Inferior parietal cortex (tissue), 1 donor: Measurements from ENCODE around the gene DCAF11.
"Not testable (repeated sequence)": the region's sequence is repeated elsewhere in the genome, so short reads cannot be mapped to it uniquely, and the experiment has no call there.

ENCODE experiments used
- DNase-seq: peaks from one replicate; pipeline ENCODE4 v3.0.0-alpha.2; 2016; ENCODE audit errors: extremely low spot score

The DCAF11 gene

DNA sequence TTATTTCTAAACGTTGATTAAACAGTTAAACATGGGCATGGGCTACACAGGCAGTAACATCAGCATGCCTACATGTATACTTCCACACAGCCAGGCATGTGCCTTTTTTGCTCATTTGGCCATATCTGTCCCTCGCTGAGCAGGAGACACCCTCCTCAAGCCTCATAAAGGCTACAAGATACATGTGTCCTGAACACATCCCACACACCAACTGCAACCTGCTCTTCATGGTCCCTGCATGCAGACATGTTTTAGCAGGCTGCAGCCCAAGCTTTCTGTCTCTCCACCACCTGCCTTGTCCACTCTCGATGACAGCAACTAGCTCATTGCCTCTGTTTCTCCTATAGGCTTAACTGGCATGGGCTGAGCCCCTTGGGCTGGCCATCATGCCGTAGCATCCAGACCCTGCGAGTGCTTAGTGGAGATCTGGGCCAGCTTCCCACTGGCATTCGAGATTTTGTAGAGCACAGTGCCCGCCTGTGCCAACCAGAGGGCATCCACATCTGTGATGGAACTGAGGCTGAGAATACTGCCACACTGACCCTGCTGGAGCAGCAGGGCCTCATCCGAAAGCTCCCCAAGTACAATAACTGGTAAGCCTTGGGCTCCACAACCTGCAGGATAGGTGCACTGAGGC is 17.9 kb upstream of the DCAF11 start:
- no peak for DNase-seq

DNA sequence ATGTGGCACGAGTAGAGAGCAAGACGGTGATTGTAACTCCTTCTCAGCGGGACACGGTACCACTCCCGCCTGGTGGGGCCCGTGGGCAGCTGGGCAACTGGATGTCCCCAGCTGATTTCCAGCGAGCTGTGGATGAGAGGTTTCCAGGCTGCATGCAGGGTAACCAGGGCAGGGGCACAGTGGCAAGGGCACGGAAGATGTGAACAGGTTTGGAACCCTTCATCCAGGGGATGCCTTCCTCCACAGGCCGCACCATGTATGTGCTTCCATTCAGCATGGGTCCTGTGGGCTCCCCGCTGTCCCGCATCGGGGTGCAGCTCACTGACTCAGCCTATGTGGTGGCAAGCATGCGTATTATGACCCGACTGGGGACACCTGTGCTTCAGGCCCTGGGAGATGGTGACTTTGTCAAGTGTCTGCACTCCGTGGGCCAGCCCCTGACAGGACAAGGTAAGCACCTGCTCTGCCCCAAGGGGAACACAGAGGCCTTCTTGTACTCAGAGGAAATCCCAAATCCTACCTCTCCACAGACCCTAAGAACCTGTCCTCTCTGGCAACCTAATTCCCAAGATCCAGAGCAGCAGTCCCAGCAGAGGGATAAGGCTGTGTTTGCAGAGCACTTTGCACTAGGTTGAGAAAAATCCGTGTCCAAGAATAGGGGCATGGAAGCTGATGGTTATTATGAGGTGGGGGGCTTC is 16.2 kb upstream of the DCAF11 start:
- DNase-seq: no peak

DNA sequence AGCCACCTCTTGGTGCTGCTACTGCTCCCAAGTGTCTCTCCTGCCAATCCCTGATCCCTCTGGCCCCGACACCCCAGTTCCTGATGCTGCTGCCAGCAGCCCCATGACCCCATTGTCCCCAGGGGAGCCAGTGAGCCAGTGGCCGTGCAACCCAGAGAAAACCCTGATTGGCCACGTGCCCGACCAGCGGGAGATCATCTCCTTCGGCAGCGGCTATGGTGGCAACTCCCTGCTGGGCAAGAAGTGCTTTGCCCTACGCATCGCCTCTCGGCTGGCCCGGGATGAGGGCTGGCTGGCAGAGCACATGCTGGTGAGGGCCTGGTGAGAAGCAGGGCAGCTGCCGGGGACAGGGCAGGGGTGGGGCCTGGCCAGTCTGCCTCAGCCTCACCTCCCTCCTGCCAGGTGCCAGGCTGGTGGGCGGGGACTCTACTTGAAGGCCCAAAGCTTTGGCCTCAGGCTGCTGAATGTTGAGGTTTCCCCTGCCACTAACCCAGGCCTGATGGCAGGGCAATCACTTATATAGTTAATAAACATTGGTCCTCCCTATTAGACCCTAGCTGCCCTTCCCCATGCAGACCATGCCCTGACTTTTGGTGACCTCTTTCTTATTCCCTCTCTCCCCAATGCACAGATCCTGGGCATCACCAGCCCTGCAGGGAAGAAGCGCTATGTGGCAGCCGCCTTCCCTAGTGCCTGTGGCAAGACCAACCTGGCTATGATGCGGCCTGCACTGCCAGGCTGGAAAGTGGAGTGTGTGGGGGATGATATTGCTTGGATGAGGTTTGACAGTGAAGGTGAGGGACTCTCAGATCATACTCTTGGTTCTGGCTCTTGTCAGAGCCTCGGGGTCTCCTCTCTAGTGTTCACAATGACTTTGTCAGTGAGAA is 15.4 kb upstream of the DCAF11 start:
- DNase-seq: no peak

DNA sequence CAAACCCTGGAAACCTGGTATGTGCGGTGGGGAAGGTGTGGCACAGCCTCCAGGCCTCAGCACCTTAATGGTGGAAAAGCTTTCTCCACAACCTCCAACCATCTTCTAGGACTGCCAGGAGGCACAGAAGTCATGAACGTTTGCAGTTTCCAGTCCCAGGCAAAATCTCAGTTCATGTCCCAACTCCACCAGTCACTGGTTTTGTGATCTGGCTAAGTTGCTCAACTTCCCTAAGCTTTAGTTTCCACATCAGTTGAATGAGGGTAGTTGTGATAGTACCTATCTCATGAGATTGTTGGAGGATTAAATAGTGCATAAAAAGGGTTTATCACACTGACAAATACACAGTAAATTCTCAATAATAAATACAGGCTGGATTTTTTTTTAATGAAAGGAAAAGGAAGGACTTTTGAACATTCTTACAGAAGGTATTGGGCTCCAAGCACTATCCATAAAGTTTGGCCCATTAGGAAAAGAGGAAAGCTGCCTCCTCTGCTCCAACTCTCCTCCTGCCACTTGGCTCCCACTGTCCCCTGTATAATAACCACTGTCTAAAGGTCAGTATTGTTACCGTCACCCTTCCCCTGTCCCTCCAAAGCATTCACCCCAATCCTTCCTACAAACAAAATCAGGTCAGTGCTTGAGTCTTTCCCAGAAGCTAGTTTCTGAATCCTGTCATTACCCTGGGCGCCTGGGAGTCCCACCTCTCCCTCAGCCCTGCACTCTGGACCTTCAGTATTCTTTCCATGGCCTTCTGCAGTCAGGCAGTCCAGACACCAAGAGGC is 14.2 kb upstream of the DCAF11 start:
- no peak for DNase-seq

DNA sequence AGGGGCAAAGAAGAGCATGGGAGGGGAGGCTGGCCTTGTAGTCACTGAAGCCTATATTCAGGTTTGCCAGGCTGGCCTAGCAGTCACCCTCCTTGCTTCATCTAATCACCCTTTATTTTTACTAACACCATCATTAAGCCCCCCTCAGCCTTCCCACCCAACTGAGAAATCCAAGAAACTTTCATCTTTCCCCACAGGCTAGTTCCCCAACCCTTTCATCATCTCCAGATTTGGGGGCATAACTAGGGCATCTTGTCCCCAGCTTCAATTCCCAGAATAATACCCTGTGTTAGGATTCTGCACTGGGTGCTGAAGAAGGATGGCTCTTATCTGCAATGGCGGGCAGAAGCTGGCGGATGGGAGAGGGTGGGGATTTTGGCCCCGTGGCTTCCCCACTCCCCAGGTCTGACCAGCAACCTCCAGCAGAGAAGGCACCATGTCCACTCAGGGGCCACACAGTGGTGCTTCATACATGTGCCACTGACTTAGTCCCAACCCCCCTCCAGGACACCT is 13.5 kb upstream of the DCAF11 start:
- DNase-seq: no peak

DNA sequence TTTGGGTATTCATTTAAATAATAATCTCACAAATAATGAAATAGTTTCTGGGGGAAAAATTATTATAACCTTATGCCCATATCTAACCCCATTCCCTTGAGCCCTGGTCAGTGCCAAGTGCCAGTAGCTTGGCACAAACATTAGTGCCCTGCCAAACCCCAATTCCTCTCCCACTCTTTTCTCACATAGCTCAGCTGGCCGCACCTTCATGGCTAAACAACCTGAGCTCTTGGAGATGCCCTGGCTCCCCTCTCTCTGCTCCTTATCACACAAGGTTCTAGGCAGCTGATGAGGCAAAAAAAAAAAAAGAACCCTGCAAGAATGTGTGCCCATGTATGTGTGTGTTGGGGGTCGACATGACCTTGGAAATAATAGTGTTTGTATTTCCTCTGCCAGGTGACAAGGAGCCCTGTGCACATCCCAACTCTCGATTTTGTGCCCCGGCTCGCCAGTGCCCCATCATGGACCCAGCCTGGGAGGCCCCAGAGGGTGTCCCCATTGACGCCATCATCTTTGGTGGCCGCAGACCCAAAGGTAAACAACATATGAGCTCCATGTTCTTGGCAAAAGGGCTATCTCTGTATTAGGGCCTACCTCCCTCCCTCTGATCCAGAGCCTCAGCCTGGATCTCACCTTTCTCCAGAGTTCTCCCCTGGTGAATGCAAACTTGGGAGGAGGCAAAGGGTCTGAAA is 12.1 kb upstream of the DCAF11 start:
- no peak for DNase-seq

DNA sequence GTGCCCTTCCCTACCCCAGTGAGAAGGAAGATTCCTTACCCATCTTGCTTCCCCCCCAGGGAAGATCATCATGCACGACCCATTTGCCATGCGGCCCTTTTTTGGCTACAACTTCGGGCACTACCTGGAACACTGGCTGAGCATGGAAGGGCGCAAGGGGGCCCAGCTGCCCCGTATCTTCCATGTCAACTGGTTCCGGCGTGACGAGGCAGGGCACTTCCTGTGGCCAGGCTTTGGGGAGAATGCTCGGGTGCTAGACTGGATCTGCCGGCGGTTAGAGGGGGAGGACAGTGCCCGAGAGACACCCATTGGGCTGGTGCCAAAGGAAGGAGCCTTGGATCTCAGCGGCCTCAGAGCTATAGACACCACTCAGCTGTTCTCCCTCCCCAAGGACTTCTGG is 11.1 kb upstream of the DCAF11 start:
- DNase-seq: no peak

DNA sequence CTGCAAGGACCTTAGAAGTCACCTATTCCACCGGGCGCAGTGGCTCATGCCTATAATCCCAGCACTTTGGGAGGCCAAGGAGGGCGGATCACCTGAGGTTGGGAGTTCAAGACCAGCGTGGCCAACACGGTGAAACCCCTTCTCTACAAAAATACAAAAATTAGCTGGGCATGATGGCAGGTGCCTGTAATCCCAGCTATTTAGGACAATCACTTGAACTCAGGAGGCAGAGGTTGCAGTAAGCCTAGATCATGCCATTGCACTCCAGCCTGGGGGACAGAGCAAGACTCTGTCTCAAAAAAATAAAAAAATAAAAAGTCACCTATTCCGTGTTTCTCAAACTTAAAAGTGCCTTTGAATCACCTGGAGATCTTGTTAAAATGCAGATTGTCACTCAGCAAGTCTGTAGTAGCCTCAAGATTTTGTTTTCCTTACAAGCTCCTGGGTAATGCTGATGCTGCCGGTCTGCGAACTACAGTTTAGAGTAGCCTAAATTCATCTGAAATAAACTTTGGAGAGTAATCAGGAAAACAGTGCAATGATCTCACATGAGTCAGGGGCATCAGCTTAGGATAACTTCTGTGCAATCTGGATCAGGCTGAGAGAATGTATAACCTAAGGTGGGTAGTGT is 8.9 kb upstream of the DCAF11 start:
- not testable (repeated sequence) for DNase-seq

DNA sequence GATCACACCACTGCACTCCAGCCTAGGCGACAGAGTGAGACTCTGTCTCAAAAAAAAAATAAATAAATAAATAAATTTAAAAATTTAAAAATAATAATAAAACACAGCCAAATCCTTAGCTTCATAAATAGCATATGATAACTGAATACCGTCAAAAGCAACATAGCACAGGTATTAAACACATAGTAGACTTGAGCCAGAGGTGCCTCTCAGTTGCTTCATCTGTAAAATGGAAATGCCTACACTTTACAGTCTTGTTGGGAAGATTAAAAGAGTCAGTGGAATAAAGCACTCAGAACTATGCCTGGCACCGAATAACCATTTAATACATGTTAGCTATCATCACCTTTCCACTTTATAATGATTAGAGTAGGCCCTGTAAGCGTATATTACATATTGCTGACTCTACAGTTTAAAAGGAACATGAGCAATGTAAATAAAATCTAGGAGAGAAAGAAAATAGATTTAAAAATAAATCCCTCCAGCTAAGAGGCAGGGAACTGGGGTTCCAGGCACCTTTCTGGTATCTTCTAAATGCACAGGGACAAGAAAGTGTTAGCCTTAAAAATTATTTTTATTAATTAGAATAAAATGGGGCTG is 7.8 kb upstream of the DCAF11 start:
- no peak for DNase-seq

DNA sequence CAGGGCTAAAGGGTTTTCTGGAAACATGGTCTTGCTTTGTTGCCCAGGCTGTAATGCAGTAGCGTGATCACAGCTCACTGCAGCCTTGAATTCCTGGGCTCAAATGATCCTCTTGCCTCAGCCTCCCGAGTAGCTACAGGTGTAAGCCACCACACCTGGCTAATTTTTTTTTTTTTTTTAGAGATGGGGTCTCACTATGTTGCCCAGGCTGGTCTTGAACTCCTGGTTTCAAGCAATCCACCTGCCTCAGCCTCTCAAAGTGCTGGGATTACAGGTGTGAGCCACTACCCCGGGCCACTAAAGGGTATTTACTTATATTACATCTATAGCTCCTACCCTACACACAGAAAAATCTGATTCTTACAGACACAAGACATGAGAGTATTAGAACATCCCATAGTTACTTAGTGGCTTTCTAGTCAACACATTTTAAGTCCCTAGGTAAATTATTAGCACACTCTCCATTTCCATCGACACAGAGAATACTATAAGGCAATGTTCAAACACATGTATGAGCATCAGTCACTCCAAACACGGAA is 6.2 kb upstream of the DCAF11 start:
- DNase-seq: no peak

DNA sequence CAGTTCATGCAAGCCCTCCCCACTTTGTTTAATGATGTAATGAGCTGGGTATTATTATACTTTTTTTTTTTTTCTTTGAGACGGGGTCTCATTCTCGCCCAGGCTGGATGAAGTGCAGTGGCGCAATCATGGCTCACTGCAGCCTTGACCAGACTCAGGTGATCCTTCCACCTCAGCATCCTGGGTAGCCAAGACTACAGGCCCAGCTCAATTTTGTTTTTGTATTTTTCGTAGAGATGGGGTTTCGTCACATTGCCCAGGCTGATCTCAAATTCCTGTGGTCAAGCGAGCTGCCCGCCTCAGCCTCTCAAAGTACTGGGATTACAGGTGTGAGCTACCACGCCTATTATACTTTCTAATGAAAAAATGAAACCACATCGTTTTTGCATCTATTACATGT is 4.5 kb upstream of the DCAF11 start:
- no peak for DNase-seq

DNA sequence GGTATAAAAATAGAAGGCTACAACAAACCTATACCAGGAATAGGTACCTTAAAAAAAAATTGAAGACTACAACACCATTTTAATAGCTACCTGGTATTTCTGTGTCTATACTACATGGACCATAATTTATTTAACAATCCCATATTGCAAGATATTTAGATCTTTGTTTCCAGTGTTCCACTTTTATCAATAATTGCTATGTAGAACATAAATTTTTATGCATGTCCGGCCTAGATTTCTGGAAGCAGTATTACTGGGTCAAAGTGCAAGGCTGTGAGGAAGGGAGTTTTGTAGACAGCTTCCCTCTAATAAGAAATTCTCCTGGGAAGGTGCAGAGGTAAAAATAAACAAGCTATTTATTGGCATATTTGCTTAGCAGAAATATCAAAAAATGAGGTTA is 4.1 kb upstream of the DCAF11 start:
- DNase-seq: no peak

DNA sequence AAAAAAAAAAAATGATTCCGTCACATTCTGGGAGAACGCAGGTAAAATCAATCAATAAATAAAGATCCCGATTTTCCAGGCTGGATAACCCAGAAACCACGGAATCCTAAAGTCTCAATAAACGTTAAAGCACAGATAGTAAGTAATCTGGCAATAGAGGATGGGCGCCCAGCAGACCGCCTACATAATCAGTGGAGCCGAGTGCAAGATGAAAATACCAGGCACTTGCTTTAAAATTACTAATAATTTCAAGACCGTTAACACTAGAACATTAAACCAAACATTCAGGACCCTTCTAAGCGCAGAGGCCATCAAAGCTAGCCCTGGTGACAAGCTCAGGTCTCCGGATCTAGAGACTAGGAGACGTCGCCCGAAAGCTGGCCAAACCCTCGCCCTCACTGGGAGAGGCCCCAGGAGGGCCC is 1.2 kb upstream of the DCAF11 start:
- no peak for DNase-seq

DNA sequence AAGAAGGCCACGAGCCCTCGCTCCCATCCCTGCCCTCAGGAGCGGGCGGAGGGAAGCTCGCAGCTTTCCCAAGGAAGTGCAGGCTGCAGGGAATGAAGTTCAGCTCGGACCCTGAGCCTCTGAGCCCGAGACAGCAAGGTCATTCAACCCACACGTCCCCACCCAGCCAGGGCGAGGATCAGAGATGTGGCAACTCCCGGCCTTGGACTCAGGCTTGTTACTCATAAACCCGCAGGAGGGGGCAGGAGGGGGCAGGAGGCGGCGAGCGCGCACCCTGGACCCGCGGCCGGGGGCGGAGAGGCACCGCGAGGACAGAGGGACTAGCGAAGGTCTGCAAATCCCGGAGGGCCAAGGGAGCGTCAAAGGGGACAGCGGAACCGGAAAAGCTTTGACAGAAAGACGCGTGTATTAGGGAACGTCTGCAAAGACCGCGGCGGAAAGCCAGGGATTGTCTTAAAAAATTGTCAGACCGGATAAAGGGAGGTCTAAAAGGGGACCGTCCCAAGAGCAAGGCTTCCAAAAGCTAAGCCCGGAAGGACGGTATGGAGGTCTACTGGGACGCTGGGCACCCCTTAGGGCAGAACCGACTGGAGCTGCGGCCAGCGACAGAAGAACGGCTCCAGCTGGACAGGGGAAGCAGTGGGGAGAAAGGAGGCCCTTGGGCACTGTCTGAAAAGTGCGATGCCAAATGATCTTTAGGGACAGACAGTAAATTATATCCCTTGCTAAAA is 611 bp upstream of the DCAF11 start:
- DNase-seq: peak; percentile 89

DNA sequence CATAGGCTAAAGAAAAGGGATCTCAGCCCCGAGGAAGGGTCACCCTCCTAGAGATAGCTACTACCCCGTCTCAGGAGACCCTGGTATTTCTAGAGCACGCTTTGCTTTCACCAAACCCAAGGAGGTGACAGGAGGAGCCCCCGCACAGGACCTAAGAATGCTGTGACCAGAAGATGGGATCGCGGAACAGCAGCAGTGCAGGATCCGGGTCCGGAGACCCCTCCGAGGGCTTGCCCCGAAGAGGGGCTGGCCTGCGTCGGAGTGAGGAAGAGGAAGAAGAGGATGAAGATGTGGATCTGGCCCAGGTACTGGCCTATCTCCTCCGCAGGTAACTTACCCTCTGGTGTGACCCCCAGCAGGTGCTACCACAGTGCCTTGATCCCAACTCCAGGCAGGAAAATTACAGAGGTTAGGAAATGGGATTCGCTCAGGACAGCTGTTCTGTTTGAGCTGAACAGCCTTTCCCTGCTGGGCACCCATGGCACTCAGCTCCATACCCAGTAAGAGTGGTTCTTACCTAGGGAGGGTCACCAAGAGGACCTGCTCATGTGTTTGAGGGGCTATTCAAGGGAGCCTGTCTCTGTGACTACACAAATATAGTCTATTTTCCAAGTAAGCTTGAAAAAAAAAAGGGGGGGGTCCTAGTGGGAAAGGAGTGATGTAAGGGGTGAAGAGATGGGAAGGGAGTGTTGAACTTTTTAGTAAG is 998 bp downstream of the DCAF11 start:
- no peak for DNase-seq

DNA sequence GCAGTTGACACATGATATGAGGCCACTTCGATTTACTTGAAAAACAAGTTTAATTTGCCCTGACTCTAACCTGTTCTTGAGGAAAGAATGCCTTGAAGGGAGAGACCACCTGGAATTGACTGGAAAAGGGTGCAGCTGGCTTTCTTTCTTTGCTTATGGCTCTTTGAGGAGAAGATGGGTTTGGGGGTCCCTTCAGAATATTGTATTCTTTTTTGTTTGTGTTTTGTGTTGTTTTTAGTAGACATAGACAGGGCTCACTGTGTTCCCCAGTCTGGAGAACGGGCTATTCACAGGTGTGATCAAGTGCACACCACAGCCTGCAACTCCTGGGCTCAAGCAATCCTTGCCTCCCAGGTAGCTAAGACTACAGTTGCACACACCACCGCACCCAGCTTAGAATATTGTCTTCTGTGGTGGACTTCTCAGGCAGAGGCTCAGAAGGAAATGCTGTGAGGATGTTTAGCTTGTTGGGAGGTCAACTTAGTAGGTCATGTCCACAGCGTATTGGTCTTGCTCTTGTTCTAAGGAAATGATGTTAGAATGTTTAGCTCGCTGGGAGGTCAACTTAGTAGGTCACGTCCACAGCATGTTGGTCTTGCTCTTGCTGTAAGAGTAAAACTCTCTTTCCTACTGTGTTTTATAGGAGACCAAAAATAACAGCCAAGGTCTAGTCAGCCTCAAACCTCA is 1.7 kb downstream of the DCAF11 start:
- no peak for DNase-seq

DNA sequence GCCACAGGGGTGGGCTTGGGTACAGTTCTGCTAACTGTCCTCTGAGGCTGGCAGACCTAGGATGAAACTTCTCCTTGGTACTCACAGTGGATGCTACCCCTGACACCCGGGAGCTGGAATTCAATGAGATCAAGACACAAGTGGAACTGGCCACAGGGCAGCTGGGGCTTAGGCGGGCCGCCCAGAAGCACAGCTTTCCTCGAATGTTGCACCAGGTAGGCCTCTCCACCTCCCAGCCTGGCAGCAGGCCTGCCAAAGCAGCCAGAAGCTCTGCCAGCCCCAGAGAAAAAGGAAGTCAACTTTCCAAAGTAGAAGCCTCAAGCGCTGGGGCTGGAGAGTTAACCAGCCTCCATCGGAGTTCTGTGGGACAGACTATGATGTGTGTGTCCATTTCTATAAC is 2.6 kb downstream of the DCAF11 start:
- no peak for DNase-seq

DNA sequence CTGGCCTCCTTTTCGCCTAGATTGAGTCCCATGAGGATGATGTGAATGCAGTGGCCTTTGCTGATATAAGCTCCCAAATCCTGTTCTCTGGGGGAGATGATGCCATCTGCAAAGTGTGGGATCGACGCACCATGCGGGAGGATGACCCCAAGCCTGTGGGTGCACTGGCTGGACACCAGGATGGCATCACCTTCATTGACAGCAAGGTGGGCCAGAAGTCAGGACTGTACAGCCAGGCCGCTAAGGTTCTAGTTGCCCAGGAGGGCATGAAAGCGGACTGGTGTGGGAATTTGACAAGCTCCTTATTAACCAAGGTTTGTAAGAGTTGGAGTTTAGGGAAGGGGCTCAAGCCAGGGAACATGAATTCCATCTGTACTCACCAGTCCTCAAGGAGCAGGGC is 5.1 kb downstream of the DCAF11 start:
- no peak for DNase-seq
